GM20000 (cell line): ENCODE data around the gene GPR158.

Experiments used
- DNase-seq: peaks from one replicate; pipeline ENCODE4 v3.0.0; 2012; ENCODE audit warnings: low spot score
- TF ChIP-seq, protein P1 (sequence below): IDR thresholded peaks from 2 replicates; pipeline ENCODE4 v1.5.1; 2012; ENCODE audit warnings: mild to moderate bottlenecking, control low read depth; ENCODE audit errors: extremely low read depth, missing control alignments

GPR158 gene

DNA sequence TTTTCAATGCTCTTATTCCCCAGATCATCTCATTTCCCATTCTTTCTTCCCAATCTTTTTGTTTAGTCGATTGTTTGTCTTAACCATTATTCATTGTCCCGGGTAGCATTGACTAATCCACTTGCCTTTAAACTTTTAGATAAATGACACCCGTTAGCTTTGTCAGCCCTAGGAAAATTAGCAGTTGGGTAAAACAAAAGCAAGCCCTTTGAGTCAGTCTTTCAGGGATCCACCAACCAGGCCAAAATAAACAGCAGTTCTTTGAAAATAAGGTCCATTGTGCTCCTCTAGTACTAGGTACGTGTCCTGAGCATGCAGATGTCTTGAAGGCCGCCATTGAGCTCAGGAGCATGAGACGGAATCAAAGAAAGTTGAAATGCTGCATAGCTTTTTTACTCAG, 389.6 kb downstream of the GPR158 start:
- no peak for DNase-seq
- TF ChIP-seq, protein P1, sequence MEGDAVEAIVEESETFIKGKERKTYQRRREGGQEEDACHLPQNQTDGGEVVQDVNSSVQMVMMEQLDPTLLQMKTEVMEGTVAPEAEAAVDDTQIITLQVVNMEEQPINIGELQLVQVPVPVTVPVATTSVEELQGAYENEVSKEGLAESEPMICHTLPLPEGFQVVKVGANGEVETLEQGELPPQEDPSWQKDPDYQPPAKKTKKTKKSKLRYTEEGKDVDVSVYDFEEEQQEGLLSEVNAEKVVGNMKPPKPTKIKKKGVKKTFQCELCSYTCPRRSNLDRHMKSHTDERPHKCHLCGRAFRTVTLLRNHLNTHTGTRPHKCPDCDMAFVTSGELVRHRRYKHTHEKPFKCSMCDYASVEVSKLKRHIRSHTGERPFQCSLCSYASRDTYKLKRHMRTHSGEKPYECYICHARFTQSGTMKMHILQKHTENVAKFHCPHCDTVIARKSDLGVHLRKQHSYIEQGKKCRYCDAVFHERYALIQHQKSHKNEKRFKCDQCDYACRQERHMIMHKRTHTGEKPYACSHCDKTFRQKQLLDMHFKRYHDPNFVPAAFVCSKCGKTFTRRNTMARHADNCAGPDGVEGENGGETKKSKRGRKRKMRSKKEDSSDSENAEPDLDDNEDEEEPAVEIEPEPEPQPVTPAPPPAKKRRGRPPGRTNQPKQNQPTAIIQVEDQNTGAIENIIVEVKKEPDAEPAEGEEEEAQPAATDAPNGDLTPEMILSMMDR = no peak

DNA sequence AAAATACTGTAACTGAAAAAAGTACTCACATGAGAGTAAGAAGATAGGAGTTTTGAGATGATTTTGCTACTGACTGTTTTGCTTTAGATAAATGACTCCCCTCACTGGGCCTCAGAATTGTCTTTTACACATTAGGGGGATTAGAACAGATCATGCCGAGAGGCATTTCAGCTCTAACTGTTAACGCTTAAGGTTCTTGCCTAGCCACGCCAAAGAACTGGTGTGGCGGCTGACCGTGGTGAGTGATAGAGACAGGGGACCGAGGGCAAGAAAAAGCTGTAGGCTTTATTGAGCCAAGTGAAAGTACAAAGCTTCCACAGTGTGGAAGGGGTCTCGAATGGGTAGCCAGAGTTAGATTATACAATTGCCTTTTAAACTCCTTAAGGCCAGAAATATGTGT, 390.8 kb downstream of the GPR158 start:
- DNase-seq = no peak
- TF ChIP-seq, protein P1 = no peak

DNA sequence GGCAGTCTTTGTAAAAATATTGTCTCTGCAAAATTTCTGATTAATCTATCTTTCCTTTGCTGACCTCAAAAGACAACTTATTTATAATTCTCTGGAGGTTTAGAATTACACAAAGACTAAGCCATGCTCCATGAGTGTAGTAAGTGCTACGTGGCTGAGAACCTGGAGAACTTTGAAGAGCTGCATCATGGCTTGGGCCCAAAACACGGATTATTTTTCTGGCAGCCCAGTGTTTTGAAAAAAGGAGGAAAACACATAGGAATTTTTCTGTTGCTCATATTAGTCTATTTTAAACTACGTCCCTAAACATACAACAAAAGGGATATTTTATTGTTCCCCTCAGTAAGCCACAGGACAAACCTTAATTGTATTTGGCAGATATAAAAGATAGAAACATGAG, 398.5 kb downstream of the GPR158 start:
- DNase-seq = no peak
- TF ChIP-seq, protein P1 = no peak

DNA sequence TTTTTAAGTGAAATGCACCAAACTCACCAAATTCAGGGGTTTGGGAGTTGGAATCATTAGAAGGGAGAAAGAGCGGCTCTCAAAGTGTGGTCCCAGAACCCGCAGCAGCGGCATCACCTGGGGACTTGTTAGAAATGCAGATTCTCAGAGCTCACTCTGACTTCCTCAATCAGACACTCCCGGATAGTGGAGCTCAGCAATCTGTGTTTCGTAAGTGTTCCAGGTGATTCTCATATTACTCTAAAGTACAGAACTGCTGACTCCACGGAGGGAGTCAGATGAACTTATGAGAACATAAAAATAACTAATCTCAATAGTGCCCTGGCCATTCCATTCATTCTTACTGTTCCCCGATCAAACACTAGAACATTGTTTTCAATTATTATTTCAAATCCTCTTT, 400.5 kb downstream of the GPR158 start:
- TF ChIP-seq, protein P1 = no peak

DNA sequence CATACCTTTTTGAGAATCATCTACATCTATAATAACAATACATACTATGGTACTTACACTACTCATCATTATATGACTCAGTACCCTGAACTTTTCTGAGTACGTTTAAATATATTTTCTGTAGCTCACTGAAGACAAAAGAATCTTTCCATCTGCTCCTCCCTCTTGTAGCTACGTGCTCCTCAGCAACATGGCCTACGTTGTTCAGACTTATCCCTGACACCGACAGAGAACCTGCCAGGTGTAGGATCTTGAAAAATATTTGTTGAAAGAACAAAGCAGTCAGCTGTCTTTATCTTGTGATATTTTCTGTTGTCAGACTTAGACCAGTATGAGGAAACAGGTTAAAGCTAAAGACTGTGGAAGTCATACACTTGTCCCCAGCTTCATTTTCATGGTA, 403.3 kb downstream of the GPR158 start:
- DNase-seq = no peak
- TF ChIP-seq, protein P1 = no peak

More for the DNA sequence above, 400.5 kb downstream of the GPR158 start:
- DNase-seq = no peak

DNA sequence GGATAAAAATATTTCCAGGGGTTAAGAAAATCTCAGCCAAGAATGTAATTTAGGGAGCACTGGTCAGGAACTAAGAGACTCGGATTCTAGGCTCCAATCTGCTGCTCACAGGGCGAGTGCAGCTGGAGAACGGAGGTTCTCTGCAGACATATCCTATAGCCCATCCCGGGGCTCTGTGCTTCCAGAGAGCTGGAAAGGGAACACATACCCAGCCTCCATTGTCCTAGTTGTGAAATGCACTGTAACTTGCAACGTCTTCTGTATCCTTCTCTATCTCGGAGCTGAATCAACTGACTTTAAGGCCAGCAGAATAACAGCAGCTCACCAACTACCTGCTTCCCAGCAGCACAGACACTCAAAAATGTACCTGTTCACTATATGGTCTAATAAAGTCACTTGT, 408.2 kb downstream of the GPR158 start:
- TF ChIP-seq, protein P1 = no peak

DNA sequence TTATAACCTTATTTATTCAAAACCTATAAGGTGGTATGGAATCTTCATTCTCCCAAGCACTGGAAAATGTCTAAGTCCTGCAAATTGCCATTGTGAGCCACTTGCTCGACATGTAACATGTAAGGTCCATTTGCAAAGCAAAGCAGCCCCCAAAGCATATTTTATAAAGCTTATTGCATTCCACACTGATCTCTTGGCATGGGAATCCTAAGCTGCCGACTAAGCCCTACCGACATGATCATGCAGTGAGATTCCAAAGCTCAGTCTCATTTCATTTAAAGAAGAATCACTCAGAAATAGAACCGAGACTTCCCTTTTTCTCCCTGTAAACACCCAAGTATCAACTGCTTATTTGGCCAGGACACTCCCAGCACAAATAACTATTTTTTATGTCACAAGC, 425.9 kb downstream of the GPR158 start:
- no peak for DNase-seq
- TF ChIP-seq, protein P1 = no peak

More for the DNA sequence above, 408.2 kb downstream of the GPR158 start:
- no peak for DNase-seq

DNA sequence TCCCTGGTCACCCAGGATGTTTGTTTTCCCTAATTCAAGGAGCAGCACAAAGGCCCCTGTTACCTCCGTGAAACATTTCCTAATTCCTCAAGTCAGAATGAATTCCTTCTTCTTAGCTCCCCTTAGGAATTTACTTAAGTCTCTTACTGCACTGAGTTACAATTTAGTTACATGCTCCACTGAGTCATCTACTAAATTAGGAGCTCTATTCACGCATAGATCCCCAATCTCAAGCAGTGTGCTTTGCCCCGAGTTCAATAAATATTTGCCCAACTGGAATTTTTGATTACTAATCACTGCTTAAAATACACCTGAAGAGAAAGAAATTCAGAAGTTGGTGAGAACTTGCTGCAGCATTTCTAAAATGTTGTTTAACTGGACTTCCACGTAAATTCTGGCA, 429.8 kb downstream of the GPR158 start:
- TF ChIP-seq, protein P1 = no peak
- no peak for DNase-seq
